ENCODE results near the gene GABRD.

DNA sequence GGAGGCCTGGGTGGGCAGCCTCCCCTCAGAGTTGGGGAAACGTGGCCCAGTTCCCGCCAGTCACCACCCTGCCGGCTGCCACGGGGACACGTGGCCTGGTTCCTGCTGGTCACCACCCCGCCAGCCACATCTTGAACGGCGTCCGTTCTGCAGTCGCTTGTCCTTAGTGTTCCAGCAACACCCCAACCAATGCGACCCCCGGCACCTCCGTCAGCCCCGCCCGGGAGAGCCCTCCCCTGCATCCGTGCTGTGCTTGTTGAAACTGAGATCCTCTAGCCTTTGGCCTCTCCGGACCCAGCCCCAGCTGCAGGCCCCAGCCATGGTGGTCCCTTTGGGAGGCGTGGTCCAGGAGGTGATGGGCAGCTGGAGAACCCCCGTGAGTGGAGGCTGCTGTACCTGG lies 49.8 kb downstream of the GABRD start:
- TF ChIP-seq, protein P1, sequence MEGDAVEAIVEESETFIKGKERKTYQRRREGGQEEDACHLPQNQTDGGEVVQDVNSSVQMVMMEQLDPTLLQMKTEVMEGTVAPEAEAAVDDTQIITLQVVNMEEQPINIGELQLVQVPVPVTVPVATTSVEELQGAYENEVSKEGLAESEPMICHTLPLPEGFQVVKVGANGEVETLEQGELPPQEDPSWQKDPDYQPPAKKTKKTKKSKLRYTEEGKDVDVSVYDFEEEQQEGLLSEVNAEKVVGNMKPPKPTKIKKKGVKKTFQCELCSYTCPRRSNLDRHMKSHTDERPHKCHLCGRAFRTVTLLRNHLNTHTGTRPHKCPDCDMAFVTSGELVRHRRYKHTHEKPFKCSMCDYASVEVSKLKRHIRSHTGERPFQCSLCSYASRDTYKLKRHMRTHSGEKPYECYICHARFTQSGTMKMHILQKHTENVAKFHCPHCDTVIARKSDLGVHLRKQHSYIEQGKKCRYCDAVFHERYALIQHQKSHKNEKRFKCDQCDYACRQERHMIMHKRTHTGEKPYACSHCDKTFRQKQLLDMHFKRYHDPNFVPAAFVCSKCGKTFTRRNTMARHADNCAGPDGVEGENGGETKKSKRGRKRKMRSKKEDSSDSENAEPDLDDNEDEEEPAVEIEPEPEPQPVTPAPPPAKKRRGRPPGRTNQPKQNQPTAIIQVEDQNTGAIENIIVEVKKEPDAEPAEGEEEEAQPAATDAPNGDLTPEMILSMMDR (IDR thresholded peaks at IDR 0.05): no peak
- TF ChIP-seq POLR2A (IDR thresholded peaks at IDR 0.05): no peak
